ENCODE measurements around the gene GAL3ST2. TPM values are rescaled to one million over a fixed set of nuclear protein-coding genes. Genes with fewer than 3 reads are reported as not detected.
"Not testable (repeated sequence)": the region's sequence is repeated elsewhere in the genome, so short reads cannot be mapped to it uniquely, and the experiment has no call there.

Gene GAL3ST2
- total and polyA plus RNA-seq, 4 donors = 0.40 TPM; not detected in 3

GRCh38 chr2:241817126-241817820 lies 40.7 kb downstream of the GAL3ST2 start:
- H3K4me3 ChIP-seq = no peak overlapping the region
- peaks cover 0 to 6% (median 0%) of the 10 kb centered on the region in 4 donors for H3K9me3 ChIP-seq (ENCODE audit: control insufficient read depth in 4 of 4, insufficient read depth in 3 of 4, low read length in 3 of 4)
- H3K9ac ChIP-seq (ENCODE audit: insufficient read depth in 1 of 2, low read length in 2 of 2) = no peak overlapping the region
- no peaks in the 10 kb centered on the region for H3K36me3 ChIP-seq (ENCODE audit: control insufficient read depth in 4 of 4, insufficient read depth in 4 of 4, low read length in 4 of 4)
- H3K27ac ChIP-seq (ENCODE audit: low read depth in 1 of 2, low read length in 1 of 2) = no peak overlapping the region
- H3K27me3 ChIP-seq (ENCODE audit: control insufficient read depth in 3 of 3, insufficient read depth in 3 of 3, low read length in 2 of 3) = no peaks in the 10 kb centered on the region
- DNase-seq (no peak), ATAC-seq (ENCODE audit: insufficient read depth, low FRiP score) (no peak)
- no peak for TF ChIP-seq CTCF (IDR thresholded peaks at IDR 0.05; ENCODE audit: control extremely low read depth, extremely low read depth)
- 27 to 32% methylated on average over 16 of the region's 16 CpGs for WGBS, 2 donors
- peaks cover 0 to 8% (median 0%) of the 10 kb centered on the region in 5 donors for H3K4me1 ChIP-seq (ENCODE audit: control insufficient read depth in 5 of 5, insufficient read depth in 5 of 5, low read length in 5 of 5)

DNA sequence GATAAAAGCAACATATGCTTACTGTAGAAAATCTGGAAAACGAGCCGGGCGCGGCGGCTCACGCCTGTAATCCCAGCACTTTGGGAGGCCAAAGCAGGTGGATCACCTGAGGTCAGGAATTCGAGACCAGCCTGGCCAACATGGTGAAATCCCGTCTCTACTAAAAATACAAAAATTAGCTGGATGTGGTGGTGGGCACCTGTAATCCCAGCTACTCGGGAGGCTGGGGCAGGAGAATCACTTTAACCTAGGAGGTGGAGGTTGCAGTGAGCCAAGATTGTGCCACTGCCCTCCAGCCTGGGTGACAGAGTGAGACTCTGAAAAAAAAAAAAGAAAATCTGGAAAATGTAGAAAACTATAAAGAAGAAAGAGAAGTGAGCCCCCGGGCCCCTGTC lies 41.2 kb downstream of the GAL3ST2 start:
- H3K4me3 ChIP-seq; DNase-seq; H3K27me3 ChIP-seq (ENCODE audit: control insufficient read depth in 3 of 3, insufficient read depth in 3 of 3, low read length in 2 of 3); H3K9me3 ChIP-seq (ENCODE audit: control insufficient read depth in 4 of 4, insufficient read depth in 3 of 4, low read length in 3 of 4); ATAC-seq (ENCODE audit: insufficient read depth, low FRiP score); H3K4me1 ChIP-seq (ENCODE audit: control insufficient read depth in 5 of 5, insufficient read depth in 5 of 5, low read length in 5 of 5); H3K36me3 ChIP-seq (ENCODE audit: control insufficient read depth in 4 of 4, insufficient read depth in 4 of 4, low read length in 4 of 4); H3K9ac ChIP-seq (ENCODE audit: insufficient read depth in 1 of 2, low read length in 2 of 2); H3K27ac ChIP-seq (ENCODE audit: low read depth in 1 of 2, low read length in 1 of 2): not testable (repeated sequence)
- 72 to 81% methylated on average over 9 to 10 of the region's 10 CpGs for WGBS, 2 donors

- H3K4me1 ChIP-seq (ENCODE audit: control insufficient read depth in 5 of 5, insufficient read depth in 5 of 5, low read length in 5 of 5) = peaks cover 0 to 8% (median 0%) of the 10 kb centered on the region in 5 donors
- H3K27me3 ChIP-seq (ENCODE audit: control insufficient read depth in 3 of 3, insufficient read depth in 3 of 3, low read length in 2 of 3) = no peaks in the 10 kb centered on the region
- no peak overlapping the region for H3K4me3 ChIP-seq
- H3K9ac ChIP-seq (ENCODE audit: insufficient read depth in 1 of 2, low read length in 2 of 2) = no peak overlapping the region
- 68 to 75% methylated on average over 23 to 25 of the region's 25 CpGs for WGBS, 2 donors
- H3K9me3 ChIP-seq (ENCODE audit: control insufficient read depth in 4 of 4, insufficient read depth in 3 of 4, low read length in 3 of 4) = peaks cover 0 to 6% (median 0%) of the 10 kb centered on the region in 4 donors
- H3K27ac ChIP-seq (ENCODE audit: low read depth in 1 of 2, low read length in 1 of 2) = no peak overlapping the region
- no peaks in the 10 kb centered on the region for H3K36me3 ChIP-seq (ENCODE audit: control insufficient read depth in 4 of 4, insufficient read depth in 4 of 4, low read length in 4 of 4)
- DNase-seq (no peak), ATAC-seq (ENCODE audit: insufficient read depth, low FRiP score) (no peak)
- TF ChIP-seq CTCF (IDR thresholded peaks at IDR 0.05; ENCODE audit: control extremely low read depth, extremely low read depth) = no peak
Observed at GRCh38 chr2:241818229-241818942, 41.8 kb downstream of the GAL3ST2 start.

DNA sequence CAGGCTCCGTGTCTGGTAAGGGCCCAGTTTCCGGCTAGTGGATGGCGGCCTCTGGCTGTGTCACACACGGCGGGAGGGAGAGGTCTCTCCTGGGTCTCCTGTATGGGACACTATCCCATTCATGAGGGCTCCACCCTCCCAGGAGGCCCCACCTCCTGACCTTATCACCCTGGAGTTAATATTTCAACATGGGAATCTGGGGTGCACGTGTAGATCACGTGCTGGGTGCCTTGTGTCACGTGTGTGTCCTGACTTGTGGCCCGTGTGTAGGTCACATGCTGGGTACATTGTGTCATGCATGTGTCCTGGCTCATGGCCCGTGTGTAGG lies 42.3 kb downstream of the GAL3ST2 start:
- Histone ChIP-seq H3K27me3 (ENCODE audit: control insufficient read depth in 3 of 3, insufficient read depth in 3 of 3, low read length in 2 of 3) (no peaks in the 10 kb centered on the region), H3K9ac (ENCODE audit: insufficient read depth in 1 of 2, low read length in 2 of 2) (no peak overlapping the region), H3K27ac (ENCODE audit: low read depth in 1 of 2, low read length in 1 of 2) (no peak overlapping the region), H3K4me3 (no peak overlapping the region), H3K4me1 (ENCODE audit: control insufficient read depth in 5 of 5, insufficient read depth in 5 of 5, low read length in 5 of 5) (peaks cover 0 to 8% (median 0%) of the 10 kb centered on the region in 5 donors), H3K36me3 (ENCODE audit: control insufficient read depth in 4 of 4, insufficient read depth in 4 of 4, low read length in 4 of 4) (no peaks in the 10 kb centered on the region), H3K9me3 (ENCODE audit: control insufficient read depth in 4 of 4, insufficient read depth in 3 of 4, low read length in 3 of 4) (peaks cover 0 to 6% (median 0%) of the 10 kb centered on the region in 4 donors)
- TF ChIP-seq CTCF (IDR thresholded peaks at IDR 0.05; ENCODE audit: control extremely low read depth, extremely low read depth) = no peak
- 72 to 73% methylated on average over 10 of the region's 10 CpGs for WGBS, 2 donors
- DNase-seq = no peak
- no peak for ATAC-seq (ENCODE audit: insufficient read depth, low FRiP score)

GRCh38 chr2:241819947-241820624 lies 43.5 kb downstream of the GAL3ST2 start:
- not testable (repeated sequence) for ATAC-seq (ENCODE audit: insufficient read depth, low FRiP score)
- 86 to 89% methylated on average over 27 of the region's 27 CpGs for WGBS, 2 donors

More at GRCh38 chr2:241819947-241820624, 43.5 kb downstream of the GAL3ST2 start:
- H3K9ac ChIP-seq (ENCODE audit: insufficient read depth in 1 of 2, low read length in 2 of 2); H3K36me3 ChIP-seq (ENCODE audit: control insufficient read depth in 4 of 4, insufficient read depth in 4 of 4, low read length in 4 of 4); H3K27ac ChIP-seq (ENCODE audit: low read depth in 1 of 2, low read length in 1 of 2); H3K4me1 ChIP-seq (ENCODE audit: control insufficient read depth in 5 of 5, insufficient read depth in 5 of 5, low read length in 5 of 5); H3K9me3 ChIP-seq (ENCODE audit: control insufficient read depth in 4 of 4, insufficient read depth in 3 of 4, low read length in 3 of 4); H3K4me3 ChIP-seq; H3K27me3 ChIP-seq (ENCODE audit: control insufficient read depth in 3 of 3, insufficient read depth in 3 of 3, low read length in 2 of 3); DNase-seq: not testable (repeated sequence)
